HG03439 (cell line): ENCODE measurements around the gene PTPRN2.
"Not testable (repeated sequence)": the region's sequence is repeated elsewhere in the genome, so short reads cannot be mapped to it uniquely, and the experiment has no call there.

ENCODE experiments used
- ATAC-seq: cut with Tn5 transposase; IDR thresholded peaks from one replicate; pipeline ENCODE4 v1.9.1; 2021; ENCODE audit warnings: mild to moderate bottlenecking, moderate library complexity; ENCODE audit not compliant: unreplicated experiment

The PTPRN2 gene

DNA sequence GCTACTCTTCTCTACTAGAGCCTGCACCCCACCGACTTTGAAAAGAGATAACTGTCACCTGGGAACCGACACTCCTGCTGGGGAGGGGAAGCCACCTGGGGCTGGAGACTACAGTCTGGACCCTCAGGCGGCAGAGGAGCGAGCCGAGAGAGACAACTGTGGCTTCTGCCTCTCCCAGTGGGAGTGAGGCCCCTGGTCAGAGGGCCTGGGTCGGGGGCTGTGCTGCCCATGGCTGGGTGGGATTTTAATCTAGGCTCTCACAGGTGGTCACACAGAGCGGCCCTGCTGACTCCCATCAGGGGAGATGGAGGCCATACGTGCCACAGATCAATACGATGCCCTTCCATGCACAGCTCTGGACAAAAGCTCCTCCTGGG is 878.7 kb downstream of the PTPRN2 start:
- no peak for ATAC-seq

DNA sequence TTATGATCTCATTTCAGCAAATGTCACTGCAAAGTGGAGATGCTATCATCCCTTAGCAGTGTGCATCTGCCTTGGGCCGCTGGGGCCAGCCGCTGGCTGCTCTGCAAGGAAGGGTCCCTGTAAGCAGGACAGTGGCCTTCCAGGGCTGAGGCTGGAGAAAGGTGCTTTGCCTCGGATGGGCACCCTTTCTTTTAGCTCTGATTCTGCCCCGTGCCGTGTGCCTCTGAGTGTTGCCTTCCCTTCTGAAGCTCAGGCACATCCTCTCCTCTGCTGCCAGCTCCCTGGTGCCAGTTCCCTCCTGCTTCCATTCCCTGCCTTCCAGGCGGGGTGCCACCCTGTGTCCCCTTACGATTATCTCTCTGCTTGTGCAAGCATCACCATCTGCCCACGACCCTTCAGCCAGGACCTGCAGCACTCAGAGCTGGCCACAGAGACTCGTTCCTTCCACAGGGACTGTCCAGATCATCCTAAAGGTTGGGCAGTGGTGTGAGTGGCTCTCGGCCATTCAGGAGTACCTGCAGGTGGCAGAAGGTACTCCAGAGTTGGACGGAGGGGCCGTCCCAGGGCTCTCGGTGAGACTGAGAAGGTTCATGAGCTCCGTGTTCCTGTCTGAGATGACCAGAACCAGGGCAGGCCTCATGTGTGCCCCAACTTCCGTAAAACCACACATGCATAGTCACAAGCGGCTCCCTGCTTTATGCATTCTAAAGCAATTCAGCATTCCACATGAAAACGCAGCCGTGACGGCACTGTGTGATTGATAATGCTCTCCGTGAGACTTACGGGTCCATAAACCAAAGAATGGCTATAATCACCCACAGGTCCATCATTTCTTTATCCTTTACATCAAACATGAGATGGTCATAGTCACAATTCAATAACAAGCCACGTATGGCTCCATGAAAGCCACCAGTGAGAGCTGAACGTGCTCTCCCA is 879.4 kb downstream of the PTPRN2 start:
- ATAC-seq, result no peak

DNA sequence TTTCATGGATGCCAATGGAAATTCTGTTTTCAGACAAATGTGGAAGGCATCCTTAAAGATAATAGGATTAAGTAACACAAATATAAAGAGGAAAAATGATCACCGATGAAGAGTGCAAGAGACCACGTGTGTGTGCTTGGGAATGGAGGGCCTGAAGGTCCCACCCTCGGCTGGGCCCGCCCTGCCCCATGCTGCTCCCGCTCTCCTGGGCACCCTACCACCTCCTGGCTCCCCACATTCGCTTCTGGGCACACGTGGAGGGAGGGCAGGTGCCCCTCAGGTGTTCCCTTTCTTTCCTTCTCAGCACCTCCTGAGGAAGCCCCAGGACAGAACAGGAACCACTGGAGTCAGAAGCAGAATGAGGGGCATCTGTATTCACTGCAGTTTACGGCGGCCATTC is 883.3 kb downstream of the PTPRN2 start:
- no peak for ATAC-seq

DNA sequence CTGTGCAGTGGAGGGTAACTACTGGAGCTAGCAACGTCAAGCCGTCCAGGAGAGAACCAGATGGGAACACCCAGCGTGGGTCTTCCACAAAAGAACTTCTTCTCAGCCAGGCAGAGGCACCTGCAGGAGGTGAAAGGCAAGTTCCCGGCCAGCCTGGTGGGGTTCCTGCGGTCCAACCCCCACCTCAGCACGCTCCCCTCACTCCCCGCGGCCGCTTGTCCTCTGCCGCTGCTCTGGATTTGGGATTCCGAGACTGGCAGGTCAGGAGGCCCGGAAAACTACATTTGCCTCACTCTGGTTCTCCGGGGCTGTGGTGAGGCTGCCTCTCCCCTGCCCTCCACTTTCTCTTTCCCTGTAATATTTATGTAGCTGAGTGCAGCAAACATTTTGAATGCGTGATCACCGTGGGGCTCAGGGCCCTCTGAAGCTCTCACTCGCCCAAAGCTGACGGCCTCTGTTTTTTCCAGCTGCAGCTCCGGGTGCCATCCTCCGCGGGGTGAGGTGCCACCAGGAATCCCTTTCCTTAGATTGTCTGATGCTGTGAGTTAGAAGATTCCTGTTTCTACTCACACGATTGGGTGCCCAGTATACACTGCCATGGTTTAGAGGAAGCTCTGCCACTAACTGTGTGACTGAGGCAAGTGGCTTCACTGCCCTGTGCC is 884.0 kb downstream of the PTPRN2 start:
- ATAC-seq, result no peak

DNA sequence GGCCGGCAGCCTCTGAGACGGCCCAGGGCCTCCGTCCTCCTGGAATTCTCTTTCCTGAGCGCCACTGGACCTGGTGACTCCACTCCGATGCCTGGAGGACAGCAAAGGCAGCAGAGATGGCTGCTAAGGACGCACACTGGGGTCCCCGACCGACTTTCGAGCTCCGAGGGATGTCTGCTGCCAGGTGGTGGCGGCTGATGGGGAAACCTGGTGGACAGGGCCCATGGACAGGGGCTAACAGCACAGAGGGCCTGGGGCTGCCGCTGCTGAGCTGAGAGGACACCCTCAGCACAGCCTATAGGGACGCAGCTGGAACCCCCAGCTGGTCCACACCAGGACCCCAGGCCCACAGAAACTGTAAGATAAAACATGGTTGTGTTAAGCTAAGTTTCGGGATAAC is 884.5 kb downstream of the PTPRN2 start:
- no peak for ATAC-seq

DNA sequence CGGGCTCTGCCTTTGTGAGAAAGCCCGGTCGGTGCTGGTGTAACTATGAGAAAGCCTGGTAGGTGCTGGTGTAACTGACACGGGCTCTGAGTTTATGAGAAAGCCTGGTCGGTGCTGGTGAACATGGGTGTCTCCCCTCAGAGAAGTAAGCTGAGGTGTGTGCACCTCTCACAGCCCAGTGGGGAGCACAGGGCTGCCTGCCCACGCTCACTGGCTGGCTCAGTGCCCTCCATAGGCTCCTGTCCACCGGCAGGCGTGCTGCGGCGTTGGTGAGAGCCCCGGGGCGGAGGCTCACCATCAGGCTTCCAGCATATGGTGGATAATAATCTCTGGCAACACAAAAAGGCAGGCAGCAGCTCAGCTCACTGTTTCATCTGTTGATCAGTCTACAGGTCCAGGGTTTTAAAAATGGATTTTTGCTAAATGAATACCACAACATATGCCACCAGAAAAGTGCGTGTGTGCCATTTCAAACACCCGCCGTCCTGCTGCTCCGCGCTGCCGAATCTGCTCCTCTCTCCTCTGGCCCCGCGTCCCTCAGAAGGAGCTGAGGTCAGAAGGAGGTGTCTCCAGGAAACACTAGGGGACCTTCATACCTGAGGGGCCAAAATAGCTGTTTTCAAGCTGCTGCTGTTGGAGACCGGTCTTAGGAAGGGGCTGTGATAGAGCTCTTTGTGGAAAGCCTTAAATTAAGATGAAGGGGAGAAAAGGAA is 885.2 kb downstream of the PTPRN2 start:
- ATAC-seq, result no peak

DNA sequence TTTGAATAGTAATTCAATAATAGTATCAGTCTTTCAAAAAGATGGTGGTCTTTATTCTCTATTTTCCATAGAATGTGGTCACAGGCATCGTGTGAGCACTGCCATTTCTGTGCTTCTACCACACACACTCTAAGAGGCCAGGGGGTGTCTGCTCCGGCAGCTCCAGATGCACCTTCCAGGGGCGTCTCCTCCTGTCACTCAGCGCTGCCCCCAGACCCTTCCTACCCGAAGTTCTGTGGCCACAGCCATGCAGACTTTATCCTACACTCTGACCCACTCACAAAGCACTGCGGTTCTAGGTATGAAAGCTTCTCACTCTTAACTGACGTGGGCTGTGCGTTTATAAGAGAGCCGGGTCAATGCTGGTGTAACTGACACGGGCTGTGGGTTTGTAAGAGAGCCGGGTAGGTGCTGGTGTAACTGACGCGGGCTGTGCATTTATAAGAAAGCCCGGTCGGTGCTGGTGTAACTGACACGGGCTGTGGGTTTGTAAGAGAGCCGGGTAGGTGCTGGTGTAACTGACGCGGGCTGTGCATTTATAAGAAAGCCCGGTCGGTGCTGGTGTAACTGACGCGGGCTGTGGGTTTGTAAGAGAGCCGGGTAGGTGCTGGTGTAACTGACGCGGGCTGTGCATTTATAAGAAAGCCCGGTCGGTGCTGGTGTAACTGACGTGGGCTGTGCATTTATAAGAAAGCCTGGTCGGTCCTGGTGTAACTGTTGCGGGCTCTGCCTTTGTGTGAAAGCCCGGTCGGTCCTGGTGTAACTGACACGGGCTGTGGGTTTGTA is 886.0 kb downstream of the PTPRN2 start:
- ATAC-seq, result not testable (repeated sequence)

DNA sequence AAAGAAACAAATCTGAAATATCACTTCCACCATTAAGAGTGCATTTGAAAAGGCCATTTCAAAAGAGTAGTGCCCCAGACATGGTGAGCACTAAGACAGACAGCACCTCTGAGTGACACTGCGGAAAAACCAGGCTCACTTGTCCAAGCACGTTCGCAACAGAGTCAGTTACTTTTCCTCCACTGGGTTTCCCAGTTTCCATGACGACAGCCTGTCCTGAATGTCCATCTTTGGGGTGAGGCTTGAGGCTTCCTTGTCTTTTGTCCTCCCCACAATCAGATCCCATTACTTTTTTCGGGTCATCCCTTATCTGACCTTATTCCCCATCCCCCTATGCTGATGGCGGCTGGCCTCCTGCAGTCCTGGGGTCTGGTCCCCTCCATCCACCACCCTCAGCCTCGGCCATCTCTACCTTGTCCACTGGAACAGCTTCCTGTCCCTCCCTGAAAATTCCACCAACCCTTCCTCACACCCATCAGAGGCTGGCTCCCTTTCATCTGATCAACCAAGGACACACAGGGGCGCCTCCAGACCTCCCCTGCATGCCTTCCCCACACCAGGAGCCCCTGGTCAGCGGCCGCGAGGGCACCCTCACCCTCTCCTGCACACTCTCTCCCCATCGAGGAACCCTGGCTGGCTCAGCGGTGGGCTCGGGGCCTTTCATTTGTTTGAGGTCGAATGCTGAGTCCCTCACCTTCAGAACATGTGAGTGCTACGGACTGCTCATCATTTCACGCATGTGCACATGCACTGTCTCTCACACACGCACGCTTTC is 887.2 kb downstream of the PTPRN2 start:
- ATAC-seq, result no peak

DNA sequence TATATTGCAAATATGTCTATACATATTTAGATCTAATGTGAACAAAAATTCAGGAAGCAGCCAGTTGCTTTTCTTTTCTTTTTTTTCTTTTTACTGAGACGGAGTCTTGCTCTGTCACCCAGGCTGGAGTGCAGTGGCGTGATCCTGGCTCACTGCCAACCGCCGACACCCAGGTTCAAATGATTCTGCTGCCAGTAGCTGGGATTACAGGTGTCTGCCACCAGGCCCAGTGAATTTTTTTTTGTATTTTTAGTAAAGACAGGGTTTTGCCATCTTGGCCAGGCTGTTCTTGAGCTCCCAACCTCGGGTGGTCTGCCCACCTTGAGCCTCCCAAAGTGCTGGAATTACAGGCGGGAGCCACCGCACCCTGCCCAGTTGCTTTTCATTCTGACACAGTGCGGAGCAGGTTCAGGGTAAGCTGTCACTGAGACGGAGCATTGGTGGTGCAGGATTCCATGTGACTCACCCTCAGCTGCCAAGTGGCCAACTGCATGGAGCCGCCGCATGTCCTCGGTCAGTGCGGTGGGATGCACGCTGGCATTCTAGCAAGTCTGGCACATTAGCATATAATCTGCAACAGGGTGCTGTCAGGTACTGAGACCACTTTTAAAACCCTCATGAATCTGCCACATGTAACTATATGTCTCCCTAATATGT is 888.1 kb downstream of the PTPRN2 start:
- no peak for ATAC-seq

DNA sequence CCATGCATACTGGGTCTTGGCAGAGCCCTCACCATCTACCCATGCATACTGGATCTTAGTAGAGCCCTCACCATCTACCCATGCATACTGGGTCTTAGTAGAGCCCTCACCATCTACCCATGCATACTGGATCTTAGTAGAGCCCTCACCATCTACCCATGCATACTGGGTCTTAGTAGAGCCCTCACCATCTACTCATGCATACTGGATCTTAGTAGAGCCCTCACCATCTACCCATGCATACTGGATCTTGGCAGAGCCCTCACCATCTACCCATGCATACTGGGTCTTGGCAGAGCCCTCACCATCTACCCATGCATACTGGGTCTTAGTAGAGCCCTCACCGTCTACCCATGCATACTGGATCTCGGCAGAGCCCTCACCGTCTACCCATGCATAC is 890.3 kb downstream of the PTPRN2 start:
- ATAC-seq, result not testable (repeated sequence)

DNA sequence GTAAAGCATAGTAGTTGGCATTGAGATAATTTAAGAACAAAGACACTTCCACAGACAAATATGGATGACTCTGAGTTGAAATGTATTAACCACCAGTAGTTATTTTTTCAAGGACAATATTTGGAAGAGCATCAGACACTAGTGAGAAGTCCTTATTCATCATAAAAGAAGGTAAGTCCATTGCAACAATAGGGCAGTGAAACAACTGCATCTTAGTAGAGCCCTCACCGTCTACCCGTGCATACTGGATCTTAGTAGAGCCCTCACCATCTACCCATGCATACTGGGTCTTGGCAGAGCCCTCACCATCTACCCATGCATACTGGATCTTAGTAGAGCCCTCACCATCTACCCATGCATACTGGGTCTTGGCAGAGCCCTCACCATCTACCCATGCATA is 892.0 kb downstream of the PTPRN2 start:
- ATAC-seq, result not testable (repeated sequence)

DNA sequence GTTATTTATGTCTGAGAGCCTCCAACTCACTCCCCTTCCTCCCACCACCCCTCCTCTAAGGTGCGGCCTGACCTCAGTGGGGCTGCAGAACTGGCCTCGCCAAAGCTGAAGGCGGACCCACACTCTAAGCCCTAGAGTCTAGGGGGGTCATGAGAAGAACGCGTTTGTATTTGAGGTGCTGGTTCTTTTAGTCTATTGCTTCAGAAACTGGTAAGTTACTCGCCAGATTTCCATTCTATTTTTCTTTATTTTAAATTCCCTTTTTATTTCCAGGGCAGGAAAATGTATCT is 893.3 kb downstream of the PTPRN2 start:
- no peak for ATAC-seq

DNA sequence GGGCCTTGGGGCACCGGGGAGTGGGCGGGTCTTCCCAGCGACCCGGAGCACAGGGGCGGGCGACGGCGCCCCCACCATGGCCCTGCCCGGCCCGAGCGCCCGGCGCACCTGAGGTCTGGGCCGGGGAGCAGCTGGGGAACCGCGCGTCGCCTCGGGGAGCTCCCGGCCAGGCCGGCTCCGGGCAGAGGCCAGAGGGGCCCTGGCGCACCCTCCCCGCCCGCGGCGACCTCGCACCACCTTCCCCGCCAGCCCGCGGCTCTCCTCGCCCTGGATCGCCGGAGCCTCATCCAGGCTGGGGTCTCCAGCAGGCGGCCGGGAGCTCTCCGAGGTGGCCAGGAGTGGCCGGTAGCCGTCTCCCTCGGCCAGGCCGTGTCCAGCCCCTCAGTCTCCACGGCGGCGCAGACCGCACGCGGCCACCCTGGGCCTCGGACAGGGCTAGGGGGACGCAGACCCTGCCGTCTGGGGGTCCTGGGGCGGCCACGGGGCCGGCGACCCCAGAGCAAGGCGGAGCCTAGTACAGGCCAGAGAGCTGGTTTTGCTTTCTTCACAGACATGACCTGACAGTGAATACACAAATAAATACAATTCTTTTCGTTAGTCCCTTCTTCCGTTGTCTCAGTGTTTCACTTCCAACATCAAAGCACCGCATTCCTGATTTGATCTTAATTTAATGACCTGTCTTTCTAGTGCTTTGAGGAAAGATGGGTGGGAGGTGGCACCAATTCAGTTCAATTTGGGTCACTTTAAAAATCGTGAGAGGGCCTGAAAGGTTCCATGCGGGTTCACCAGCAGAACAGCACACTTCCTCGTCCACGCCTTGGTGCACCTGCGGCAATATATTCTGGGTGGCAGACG is 893.9 kb downstream of the PTPRN2 start:
- no peak for ATAC-seq

DNA sequence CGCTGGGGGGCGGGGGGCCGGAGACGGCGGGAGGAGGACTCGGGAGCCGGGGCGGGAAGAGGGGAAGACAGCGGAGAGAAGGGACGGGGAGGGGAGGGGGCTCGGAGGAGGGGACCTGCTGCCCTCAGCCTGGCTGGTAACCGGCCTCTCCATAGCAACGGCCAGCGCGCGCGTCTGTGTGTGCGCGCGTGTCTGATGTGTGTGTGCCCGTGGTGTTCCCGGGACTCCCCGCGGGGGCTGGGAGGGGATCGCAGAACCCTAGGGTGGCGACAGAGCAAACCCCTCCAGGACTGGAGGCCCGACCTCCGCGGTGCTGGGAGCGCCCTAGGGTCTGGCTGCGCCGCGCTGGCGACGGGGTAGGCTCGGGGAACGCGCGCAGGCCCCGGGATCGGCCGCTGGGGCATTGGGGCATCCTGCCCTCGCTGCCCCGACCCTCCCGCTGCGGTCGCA is 894.5 kb downstream of the PTPRN2 start:
- no peak for ATAC-seq

DNA sequence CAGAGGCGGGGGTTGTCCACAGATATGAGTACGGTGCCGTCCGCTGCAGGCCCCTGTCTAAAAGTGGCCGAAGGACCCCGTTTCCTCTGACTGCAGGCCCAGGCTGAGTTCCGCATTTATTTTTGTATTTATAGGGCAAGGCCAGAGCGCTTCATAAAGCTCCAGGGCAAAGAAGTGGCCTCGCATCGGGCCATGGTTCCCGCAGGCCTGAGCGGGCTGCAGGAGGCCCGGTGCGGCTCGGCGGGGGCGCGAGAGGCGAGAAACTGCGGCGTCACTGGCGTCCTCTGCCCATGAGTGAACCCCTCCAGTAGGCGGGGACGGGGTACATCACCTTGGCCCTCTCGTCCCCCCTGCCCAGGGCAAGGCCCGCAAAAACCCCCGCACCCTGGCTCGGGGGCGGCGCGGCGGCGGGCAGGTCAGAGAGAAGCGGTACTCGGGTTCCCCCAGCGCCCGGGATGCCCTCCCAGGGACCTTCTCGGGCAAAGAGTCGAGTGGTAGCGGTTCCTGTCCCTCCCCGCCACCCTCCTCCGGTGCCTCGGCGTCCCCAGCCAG is 895.1 kb downstream of the PTPRN2 start:
- ATAC-seq, result no peak

DNA sequence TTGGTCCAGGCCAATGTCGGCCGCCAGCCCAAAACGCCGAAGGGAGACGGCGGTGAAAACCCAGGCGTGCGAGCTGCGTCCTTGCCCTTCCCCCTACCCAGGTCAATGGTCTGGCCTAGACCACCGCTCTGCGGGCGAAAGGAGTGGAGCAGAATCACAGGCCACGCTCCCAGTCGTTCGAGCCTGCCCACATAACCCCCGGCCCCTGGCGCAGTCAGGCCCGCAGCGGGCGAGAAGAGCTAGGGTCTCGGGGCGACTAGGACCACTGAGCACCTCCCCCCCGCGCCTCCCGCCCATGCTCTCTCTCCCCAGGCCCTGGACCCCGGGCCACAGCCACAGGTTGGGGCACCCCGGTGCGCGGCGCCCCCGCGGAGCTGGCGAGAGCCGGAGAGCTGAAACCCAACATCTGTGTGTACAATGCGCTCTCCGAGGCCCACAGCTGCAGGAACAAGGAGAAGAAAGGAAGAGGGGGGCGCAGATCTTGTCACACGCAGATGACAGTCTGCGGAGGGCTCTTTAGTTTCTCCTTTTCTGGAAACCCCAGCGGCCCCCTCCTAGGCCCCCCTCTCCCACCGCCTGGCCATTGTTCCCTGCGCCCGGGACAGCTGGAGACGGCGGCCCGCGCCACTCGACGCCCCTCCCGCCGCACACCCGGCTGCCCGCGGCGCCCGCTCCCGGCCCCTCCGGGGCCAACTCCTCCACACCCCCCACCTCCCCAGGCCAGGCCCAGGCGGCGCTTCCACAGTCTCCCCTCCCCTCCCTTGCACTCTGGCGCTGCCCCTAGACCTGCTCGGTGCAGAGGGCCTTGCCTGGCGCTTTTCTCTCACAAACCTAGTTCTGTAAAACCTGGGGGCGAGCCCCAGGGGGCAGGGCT is 895.8 kb downstream of the PTPRN2 start:
- ATAC-seq, result no peak

DNA sequence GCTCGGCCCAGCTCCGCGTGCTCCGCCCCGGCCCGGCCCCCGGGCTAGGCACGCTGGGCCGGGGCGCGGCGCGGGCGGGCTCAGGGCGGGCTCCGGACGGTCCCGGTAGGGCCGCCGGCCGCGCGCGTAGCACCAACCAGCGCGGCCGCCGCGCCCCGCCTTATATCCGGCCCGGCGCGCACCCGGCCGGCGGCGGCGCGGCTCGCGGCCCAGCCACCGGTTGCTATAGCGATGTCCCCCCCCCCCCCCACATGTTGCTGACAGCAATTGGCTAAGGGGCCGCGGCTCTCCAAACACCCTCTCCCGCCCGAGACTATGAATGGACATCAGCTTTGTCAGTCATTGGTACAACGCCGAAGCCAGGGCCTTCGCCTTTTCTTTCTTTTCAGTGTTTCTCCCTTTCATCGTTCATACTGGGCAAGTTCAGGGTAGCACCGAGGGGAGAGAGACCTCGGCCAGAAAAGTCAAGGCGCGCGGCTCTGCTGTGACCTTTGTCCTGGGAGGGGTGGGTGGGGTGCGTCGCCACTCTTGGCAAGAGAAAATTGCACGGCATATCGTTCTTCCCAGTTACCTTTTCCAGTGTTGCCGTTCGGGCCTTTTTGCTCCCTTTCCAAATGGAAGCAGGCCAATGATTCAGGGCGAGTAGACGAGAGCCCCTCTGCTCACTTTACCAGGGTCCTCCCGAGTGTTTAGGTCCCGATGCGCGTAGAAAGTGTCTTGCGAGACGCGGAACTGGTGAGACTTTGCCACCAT is 896.6 kb downstream of the PTPRN2 start:
- ATAC-seq, result no peak
